Activated T-cell treated with anti-CD3 and anti-CD28 coated beads, Interleukin-2, amount 50 U/mL, for 72 hours (primary cell): ENCODE data around the gene RAB17. TPM values are rescaled to one million over a fixed set of nuclear protein-coding genes. Genes with fewer than 3 reads are reported as not detected.

Experiments used
- ATAC-seq, 2 donors: fragments of 150-1000 bp; cut with Tn5 transposase; replicated peaks in 1 of 2; 2 replicates each; pipeline ENCODE4 v1.10.0; 2021; ENCODE audit warnings: moderate library complexity in 2 of 2, mild to moderate bottlenecking in 1 of 2
- DNase-seq, 2 donors: peaks; one replicate each; pipeline ENCODE4 v3.0.0; 2021 to 2022; ENCODE audit warnings: mixed read lengths in 1 of 2
- H3K27ac Mint-ChIP-seq: one replicate; pipeline ENCODE4 v1.8.0; 2022; ENCODE audit warnings: mild to moderate bottlenecking, moderate library complexity, mixed read lengths
- H3K27me3 Mint-ChIP-seq: one replicate; pipeline ENCODE4 v1.8.0; 2022; ENCODE audit warnings: low read depth, mixed read lengths
- H3K36me3 Mint-ChIP-seq, 2 donors: one replicate each; pipeline ENCODE4 v1.8.0; 2022; ENCODE audit warnings: mixed read lengths in 2 of 2, mild to moderate bottlenecking in 1 of 2; ENCODE audit not compliant: insufficient read depth in 2 of 2
- H3K4me1 Mint-ChIP-seq: one replicate; pipeline ENCODE4 v1.8.0; 2022; ENCODE audit warnings: low read depth, mixed read lengths
- H3K4me3 Mint-ChIP-seq, 2 donors: one replicate each; pipeline ENCODE4 v1.8.0; 2022; ENCODE audit warnings: mild to moderate bottlenecking in 2 of 2, mixed read lengths in 2 of 2, moderate library complexity in 2 of 2
- H3K9me3 Mint-ChIP-seq, 2 donors: one replicate each; pipeline ENCODE4 v1.8.0; 2022; ENCODE audit warnings: mixed read lengths in 2 of 2
- total RNA-seq, 2 donors: library from RNA; stranded (reverse); gene quantifications; one replicate each; pipeline ENCODE4 v1.2.3, GENCODE V29; 2022

Gene RAB17
- total RNA-seq, 2 donors from 2014 or later: 0.09 TPM; not detected in 1

DNA sequence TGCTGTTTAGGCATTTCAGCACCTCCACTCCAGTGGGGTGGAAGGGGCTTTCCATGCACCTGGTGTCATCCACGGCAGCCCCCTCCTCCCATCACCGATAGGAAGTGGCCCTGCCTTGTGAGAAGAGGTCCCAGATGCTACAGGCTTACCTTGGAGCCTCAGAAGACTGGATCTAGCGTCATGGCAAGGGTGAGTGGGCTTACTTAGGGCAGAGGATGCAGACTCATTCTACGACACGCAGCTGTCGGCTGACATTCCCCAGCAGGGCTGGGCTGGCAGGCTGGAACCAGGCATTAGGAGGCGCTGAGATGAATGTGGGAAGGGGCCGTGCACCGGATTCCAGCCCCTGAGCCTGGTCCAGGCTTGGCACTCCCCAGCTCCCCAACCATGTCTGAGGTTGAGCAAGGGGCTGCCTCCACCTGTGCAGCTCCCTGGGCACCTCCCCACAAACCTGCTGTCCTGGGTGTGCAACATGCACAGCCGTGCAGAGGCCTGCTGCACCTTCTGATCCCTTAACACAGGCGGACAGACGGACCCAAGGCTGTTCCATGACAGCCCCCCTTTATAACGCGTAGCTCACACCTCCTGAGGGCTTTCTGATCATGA is 25.9 kb downstream of the RAB17 start:
- no peaks in the 10 kb centered on the region for H3K4me1 Mint-ChIP-seq
- ATAC-seq: no peak
- H3K27ac Mint-ChIP-seq: no peak overlapping the region
- peaks cover 8% of the 10 kb centered on the region for H3K27me3 Mint-ChIP-seq
- H3K36me3 Mint-ChIP-seq: no peaks in the 10 kb centered on the region
- no peak overlapping the region for H3K4me3 Mint-ChIP-seq
- DNase-seq: no peak
- no peaks in the 10 kb centered on the region for H3K9me3 Mint-ChIP-seq

DNA sequence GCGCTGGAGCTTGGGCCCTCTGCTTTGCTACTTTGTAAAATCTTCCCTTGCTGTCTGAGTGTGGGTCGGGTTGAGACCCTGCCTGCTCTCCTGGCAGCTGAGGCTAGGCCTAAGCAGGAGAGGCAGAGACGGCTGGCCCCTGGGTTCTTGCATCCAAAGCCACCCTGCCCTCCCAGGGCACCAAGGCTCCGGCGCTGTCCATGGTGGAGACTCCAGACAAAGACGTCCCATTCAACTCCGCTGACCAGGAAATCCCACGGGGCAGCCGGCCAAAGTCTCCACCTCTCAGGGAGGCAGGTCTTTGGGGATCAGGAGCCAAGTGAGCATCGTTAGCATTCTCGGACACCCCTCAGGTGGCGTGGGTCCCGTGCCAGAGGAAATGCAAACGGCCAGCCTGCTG is 26.7 kb downstream of the RAB17 start:
- Mint-ChIP-seq H3K4me1 (no peaks in the 10 kb centered on the region), H3K27ac (no peak overlapping the region)

GRCh38 chr2:237561221-237561620 is 29.3 kb downstream of the RAB17 start:
- Mint-ChIP-seq H3K4me1 (peaks cover 14% of the 10 kb centered on the region), H3K9me3 (peaks cover 0 to under 1% of the 10 kb centered on the region in 2 donors), H3K4me3 (no peak overlapping the region), H3K27me3 (peaks cover 32% of the 10 kb centered on the region), H3K36me3 (peaks cover under 1 to 6% of the 10 kb centered on the region in 2 donors), H3K27ac (no peak overlapping the region)
- ATAC-seq (no peak), DNase-seq (no peak)

More for the DNA sequence above, 26.7 kb downstream of the RAB17 start:
- DNase-seq: no peak
- Mint-ChIP-seq H3K9me3 (no peaks in the 10 kb centered on the region), H3K27me3 (peaks cover 16% of the 10 kb centered on the region), H3K4me3 (no peak overlapping the region), H3K36me3 (no peaks in the 10 kb centered on the region)
- ATAC-seq: no peak

DNA sequence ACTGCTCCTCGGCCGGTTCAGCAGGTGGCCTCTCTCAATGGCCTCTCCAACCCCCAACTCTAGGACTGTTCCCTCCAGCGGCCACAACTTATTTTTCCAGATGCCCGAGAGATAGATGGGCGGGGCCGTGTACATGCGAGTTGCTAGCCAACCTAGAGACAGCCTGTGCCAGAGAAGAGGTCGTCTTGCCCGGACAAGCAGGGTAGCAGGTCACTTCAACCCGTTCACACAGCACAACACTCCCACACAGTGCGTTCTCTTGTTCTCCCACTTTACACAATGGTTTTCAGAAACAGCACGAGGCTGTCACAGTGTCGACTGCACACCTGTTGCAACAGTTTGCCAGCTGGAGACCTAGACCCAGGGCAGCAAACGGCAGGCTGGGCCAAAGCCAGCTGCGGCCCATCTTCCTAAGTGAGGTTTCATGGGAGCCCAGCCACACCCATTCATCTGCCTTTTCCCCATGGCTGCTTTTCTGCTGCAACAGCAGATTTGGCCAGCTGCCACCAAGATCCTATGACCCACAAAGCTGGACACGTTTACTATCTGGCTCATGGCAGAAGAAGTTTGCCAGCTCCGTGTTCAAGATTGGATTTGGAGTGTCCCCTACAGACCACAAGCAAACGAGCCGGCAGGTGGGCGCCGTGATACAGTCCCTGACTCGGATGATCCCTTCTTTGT is 31.4 kb downstream of the RAB17 start:
- peaks cover 2 to 6% of the 10 kb centered on the region in 2 donors for H3K9me3 Mint-ChIP-seq
- no peak overlapping the region for H3K4me3 Mint-ChIP-seq
- H3K4me1 Mint-ChIP-seq: peaks cover 14% of the 10 kb centered on the region
- peaks cover 34% of the 10 kb centered on the region for H3K27me3 Mint-ChIP-seq
- peaks cover 5 to 11% of the 10 kb centered on the region in 2 donors for H3K36me3 Mint-ChIP-seq
- no peak for ATAC-seq
- H3K27ac Mint-ChIP-seq: no peak overlapping the region
- DNase-seq: no peak

DNA sequence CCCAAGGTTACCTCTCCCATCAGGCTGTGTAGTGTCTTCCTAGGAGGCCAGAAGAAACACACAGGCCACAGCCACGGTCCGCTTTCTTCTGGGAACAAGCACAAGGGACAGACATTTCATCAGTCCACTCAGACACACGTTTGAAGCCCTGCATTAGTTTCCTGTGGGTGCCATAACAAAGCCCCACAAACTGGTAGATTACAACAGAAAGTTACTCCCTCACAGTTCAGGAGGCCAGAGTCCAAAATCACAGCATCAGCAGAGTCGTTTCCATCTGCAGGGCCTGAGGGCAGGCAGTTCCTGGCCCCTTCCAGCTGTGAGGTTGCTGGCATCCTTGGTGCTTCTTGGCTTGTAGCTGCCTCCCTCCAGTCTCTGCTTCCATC is 32.9 kb downstream of the RAB17 start:
- peaks cover 4 to 8% of the 10 kb centered on the region in 2 donors for H3K9me3 Mint-ChIP-seq
- H3K36me3 Mint-ChIP-seq: peaks cover 8 to 11% of the 10 kb centered on the region in 2 donors
- peak overlapping the region; percentile 48 to 49 for H3K4me3 Mint-ChIP-seq

DNA sequence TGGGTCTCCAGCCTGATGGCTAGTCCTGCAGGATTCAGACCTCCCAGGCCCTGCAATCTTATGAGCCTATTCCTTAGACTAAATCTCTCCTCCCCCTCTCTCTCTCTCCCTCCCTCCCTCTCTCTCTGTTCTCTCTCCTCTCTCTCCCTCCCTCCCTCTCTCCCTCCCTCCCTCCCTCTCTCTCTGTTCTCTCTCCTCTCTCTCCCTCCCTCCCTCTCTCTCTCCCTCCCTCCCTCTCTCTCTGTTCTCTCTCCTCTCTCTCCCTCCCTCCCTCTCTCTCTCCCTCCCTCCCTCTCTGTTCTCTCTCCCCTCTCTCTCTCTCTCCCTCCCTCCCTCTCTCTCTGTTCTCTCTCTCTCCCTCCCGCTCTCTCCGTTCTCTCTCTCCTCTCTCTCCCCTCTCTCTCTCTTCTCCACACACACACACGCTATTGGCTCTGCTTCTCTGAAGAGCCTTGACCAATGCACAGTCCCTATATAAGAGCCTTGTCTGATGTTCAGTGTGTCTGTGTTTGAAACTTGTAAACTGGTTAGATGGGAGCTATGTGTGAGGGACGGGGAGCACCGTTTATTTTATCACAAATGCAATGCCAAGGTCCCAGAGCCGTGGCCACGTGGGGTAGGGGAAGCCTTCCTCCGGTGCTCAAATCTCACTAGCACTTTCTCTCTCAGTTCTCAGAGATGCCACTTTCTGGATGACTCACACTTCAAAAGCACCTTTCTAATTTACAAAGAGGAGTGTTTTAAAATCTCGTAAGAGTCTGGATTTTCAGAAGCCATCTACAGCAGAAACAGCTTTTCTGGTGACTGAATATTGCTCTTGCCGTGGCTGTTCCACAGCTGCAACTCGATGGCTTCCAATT is 33.5 kb downstream of the RAB17 start:
- ATAC-seq (peak; percentile 96 to 98), DNase-seq (peak; percentile 55 to 62)
- Mint-ChIP-seq H3K9me3 (peaks cover 4 to 8% of the 10 kb centered on the region in 2 donors), H3K4me3 (peak overlapping the region; percentile 48 to 49), H3K27me3 (peaks cover 30% of the 10 kb centered on the region), H3K36me3 (peaks cover 8 to 11% of the 10 kb centered on the region in 2 donors), H3K27ac (no peak overlapping the region), H3K4me1 (peaks cover 14% of the 10 kb centered on the region)

More for the DNA sequence above, 32.9 kb downstream of the RAB17 start:
- DNase-seq (no peak), ATAC-seq (peak; percentile 28 to 47)
- Mint-ChIP-seq H3K27me3 (peaks cover 30% of the 10 kb centered on the region), H3K27ac (no peak overlapping the region), H3K4me1 (peaks cover 14% of the 10 kb centered on the region)

DNA sequence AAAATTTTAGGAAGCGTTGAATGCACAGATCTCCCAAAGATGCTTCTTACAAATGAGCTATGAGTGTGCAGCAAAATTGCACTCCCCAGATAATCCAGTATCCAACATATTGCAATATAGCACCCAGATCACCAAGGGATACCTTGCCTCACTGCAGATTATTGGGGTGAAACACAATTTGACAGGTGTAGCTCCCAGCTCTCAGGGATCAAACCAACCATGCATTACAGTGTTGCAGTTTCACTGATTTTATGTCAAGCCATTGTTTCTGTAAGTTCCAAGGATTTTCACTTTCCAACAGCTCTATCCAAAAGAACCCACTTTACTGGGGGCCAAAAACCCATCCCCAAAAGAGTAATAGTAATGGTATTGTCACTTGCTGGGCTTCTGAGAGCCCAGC is 35.0 kb downstream of the RAB17 start:
- DNase-seq (no peak), ATAC-seq (no peak)
- Mint-ChIP-seq H3K27me3 (peaks cover 30% of the 10 kb centered on the region), H3K36me3 (peaks cover 8 to 11% of the 10 kb centered on the region in 2 donors), H3K4me1 (peaks cover 14% of the 10 kb centered on the region), H3K27ac (no peak overlapping the region), H3K9me3 (peaks cover 4 to 8% of the 10 kb centered on the region in 2 donors), H3K4me3 (no peak overlapping the region)

DNA sequence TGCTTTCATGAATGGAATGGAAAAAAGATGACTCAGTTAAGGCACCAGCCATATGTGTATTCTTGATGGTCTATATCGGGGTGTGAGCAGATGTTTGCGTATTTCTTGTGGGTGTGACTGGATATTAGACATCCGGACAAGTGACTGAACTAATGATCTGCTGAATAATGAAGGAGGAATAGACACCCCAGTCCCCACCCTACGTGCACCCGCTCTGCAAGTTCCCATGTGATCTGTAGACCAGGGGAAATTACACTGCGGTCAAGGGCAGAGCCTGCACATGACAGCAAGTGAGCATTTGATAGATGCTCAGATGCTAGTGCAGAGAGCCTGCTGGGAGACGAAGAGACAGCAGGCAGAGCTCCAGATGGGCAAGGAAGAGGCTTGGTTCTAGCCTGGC is 36.6 kb downstream of the RAB17 start:
- Mint-ChIP-seq H3K36me3 (peaks cover 8 to 11% of the 10 kb centered on the region in 2 donors), H3K27me3 (peaks cover 27% of the 10 kb centered on the region), H3K4me3 (no peak overlapping the region), H3K9me3 (peaks cover 4 to 8% of the 10 kb centered on the region in 2 donors), H3K4me1 (peaks cover 14% of the 10 kb centered on the region), H3K27ac (no peak overlapping the region)
- DNase-seq (no peak), ATAC-seq (no peak)

DNA sequence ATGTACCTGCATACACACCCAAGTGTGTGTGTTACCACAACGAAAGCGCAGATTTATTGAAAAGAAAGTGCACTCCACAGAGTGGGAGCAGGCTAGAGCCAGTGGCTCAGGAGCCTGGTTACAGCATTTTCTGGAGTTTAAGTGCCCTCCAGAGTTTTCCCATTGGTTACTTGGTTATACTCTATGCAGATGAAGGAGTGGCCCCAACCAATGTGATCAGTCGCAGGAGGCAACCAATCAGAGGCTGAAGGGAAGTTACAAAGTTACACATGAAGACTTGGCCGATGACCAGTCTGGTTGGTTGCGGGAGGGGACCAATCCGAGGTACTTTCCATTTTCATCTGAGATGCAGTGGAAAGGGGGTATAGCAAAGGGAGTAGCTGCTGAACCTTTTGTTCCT is 37.6 kb downstream of the RAB17 start:
- Mint-ChIP-seq H3K36me3 (peaks cover 8 to 11% of the 10 kb centered on the region in 2 donors), H3K9me3 (peaks cover 4 to 8% of the 10 kb centered on the region in 2 donors), H3K27ac (no peak overlapping the region), H3K27me3 (peaks cover 24% of the 10 kb centered on the region), H3K4me3 (no peak overlapping the region), H3K4me1 (peaks cover 12% of the 10 kb centered on the region)
- ATAC-seq (no peak), DNase-seq (no peak)

- ATAC-seq: no peak
- Mint-ChIP-seq H3K4me1 (no peaks in the 10 kb centered on the region), H3K9me3 (peaks cover 4 to 6% of the 10 kb centered on the region in 2 donors), H3K4me3 (no peak overlapping the region), H3K36me3 (peaks cover 4 to 6% of the 10 kb centered on the region in 2 donors), H3K27ac (no peak overlapping the region), H3K27me3 (peaks cover 10% of the 10 kb centered on the region)
- DNase-seq: no peak
Observed at GRCh38 chr2:237551071-237551574, 39.4 kb downstream of the RAB17 start.

- ATAC-seq: no peak
- Mint-ChIP-seq H3K27ac (no peak overlapping the region), H3K4me3 (no peak overlapping the region), H3K9me3 (peaks cover 2 to 3% of the 10 kb centered on the region in 2 donors), H3K27me3 (peaks cover 8% of the 10 kb centered on the region), H3K4me1 (no peaks in the 10 kb centered on the region), H3K36me3 (peaks cover 0 to 4% of the 10 kb centered on the region in 2 donors)
- no peak for DNase-seq
Observed at GRCh38 chr2:237549643-237550415, 40.7 kb downstream of the RAB17 start.

DNA sequence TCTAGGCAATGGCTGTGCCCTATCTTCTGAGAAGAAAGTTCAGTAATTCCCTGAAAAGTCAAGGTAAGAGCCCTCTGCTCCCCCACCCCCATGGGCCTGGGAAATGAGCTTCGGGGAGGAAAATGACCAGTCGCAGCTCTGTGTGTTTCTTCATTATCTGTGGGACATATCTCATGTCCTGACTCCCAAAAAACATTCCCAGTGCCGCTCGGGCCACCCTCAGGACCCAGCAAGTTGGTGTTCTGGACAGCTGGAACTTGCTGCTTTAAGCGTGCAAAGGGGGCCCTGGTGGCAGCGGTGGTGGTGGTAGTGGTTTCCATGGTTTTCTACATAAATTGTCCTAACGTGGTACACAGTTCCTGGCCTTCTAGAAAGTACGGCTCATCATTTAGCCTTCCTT is 41.3 kb downstream of the RAB17 start:
- H3K4me3 Mint-ChIP-seq: no peak overlapping the region

More for the DNA sequence above, 41.3 kb downstream of the RAB17 start:
- DNase-seq: no peak
- no peak overlapping the region for H3K27ac Mint-ChIP-seq
- H3K36me3 Mint-ChIP-seq: peaks cover 0 to 3% of the 10 kb centered on the region in 2 donors
- no peaks in the 10 kb centered on the region for H3K4me1 Mint-ChIP-seq
- H3K9me3 Mint-ChIP-seq: peaks cover 2 to 3% of the 10 kb centered on the region in 2 donors
- ATAC-seq: no peak
- H3K27me3 Mint-ChIP-seq: peaks cover 8% of the 10 kb centered on the region
